ENCODE measurements around the gene PYGO1.
"Not testable (repeated sequence)": the region's sequence is repeated elsewhere in the genome, so short reads cannot be mapped to it uniquely, and the experiment has no call there.

Gene PYGO1

GRCh38 chr15:55564347-55565145, 23.6 kb downstream of the PYGO1 start:
- no peak for DNase-seq

- DNase-seq, result no peak
Observed at GRCh38 chr15:55562601-55563000, 25.5 kb downstream of the PYGO1 start.

- DNase-seq, result no peak
Observed at GRCh38 chr15:55555089-55555488, 33.1 kb downstream of the PYGO1 start.

- DNase-seq, result peak; percentile 49
Observed at GRCh38 chr15:55552926-55553325, 35.2 kb downstream of the PYGO1 start.

GRCh38 chr15:55552451-55552850, 35.7 kb downstream of the PYGO1 start:
- no peak for DNase-seq

- no peak for DNase-seq
Observed at GRCh38 chr15:55549305-55549704, 38.8 kb downstream of the PYGO1 start.

GRCh38 chr15:55546718-55547117, 41.4 kb downstream of the PYGO1 start:
- no peak for DNase-seq

- DNase-seq, result no peak
Observed at GRCh38 chr15:55535436-55535835, 52.7 kb downstream of the PYGO1 start.

GRCh38 chr15:55532944-55533343, 55.2 kb downstream of the PYGO1 start:
- DNase-seq, result no peak

GRCh38 chr15:55530861-55531313, 57.3 kb downstream of the PYGO1 start:
- no peak for DNase-seq

GRCh38 chr15:55528812-55529211, 59.3 kb downstream of the PYGO1 start:
- no peak for DNase-seq

GRCh38 chr15:55527150-55527549, 61.0 kb downstream of the PYGO1 start:
- no peak for DNase-seq

GRCh38 chr15:55526559-55527036, 61.5 kb downstream of the PYGO1 start:
- peak; percentile 23 for DNase-seq

- no peak for DNase-seq
Observed at GRCh38 chr15:55522742-55523450, 65.2 kb downstream of the PYGO1 start.

GRCh38 chr15:55518641-55519040, 69.5 kb downstream of the PYGO1 start:
- DNase-seq, result no peak

- DNase-seq, result no peak
Observed at GRCh38 chr15:55518009-55518408, 70.1 kb downstream of the PYGO1 start.

GRCh38 chr15:55515991-55516776, 72.0 kb downstream of the PYGO1 start:
- no peak for DNase-seq

GRCh38 chr15:55515491-55515890, 72.7 kb downstream of the PYGO1 start:
- DNase-seq, result no peak

GRCh38 chr15:55514414-55514850, 73.7 kb downstream of the PYGO1 start:
- DNase-seq, result no peak

- not testable (repeated sequence) for DNase-seq
Observed at GRCh38 chr15:55513621-55514413, 74.3 kb downstream of the PYGO1 start.

GRCh38 chr15:55513152-55513551, 75.0 kb downstream of the PYGO1 start:
- no peak for DNase-seq

GRCh38 chr15:55507567-55507966, 80.6 kb downstream of the PYGO1 start:
- no peak for DNase-seq
